ENCODE measurements around the gene ABO.
"Not testable (repeated sequence)": the region's sequence is repeated elsewhere in the genome, so short reads cannot be mapped to it uniquely, and the experiment has no call there.

ABO gene

GRCh38 chr9:133255371-133256135 is 19.4 kb downstream of the ABO start:
- DNase-seq (ENCODE audit: low read depth), result no peak
- TF ChIP-seq CTCF (IDR thresholded peaks at IDR 0.05; ENCODE audit: control insufficient read depth, extremely low read depth, insufficient read depth), result no peak
- H3K4me3 ChIP-seq (ENCODE audit: low read depth, low read length), result no peak overlapping the region

GRCh38 chr9:133254471-133254870 is 20.5 kb downstream of the ABO start:
- no peak for DNase-seq (ENCODE audit: low read depth)
- TF ChIP-seq CTCF (IDR thresholded peaks at IDR 0.05; ENCODE audit: control insufficient read depth, extremely low read depth, insufficient read depth), result no peak
- no peak overlapping the region for H3K4me3 ChIP-seq (ENCODE audit: low read depth, low read length)

- TF ChIP-seq CTCF (IDR thresholded peaks at IDR 0.05; ENCODE audit: control insufficient read depth, extremely low read depth, insufficient read depth), result no peak
- no peak overlapping the region for H3K4me3 ChIP-seq (ENCODE audit: low read depth, low read length)
- DNase-seq (ENCODE audit: low read depth), result no peak
Measured at GRCh38 chr9:133253268-133253667, 21.7 kb downstream of the ABO start.

GRCh38 chr9:133252301-133253020 is 22.5 kb downstream of the ABO start:
- no peak for DNase-seq (ENCODE audit: low read depth)
- TF ChIP-seq CTCF (IDR thresholded peaks at IDR 0.05; ENCODE audit: control insufficient read depth, extremely low read depth, insufficient read depth), result no peak
- H3K4me3 ChIP-seq (ENCODE audit: low read depth, low read length), result no peak overlapping the region

GRCh38 chr9:133251773-133252172 is 23.2 kb downstream of the ABO start:
- DNase-seq (ENCODE audit: low read depth), result no peak
- H3K4me3 ChIP-seq (ENCODE audit: low read depth, low read length), result no peak overlapping the region
- TF ChIP-seq CTCF (IDR thresholded peaks at IDR 0.05; ENCODE audit: control insufficient read depth, extremely low read depth, insufficient read depth), result no peak

GRCh38 chr9:133251221-133251620 is 23.8 kb downstream of the ABO start:
- not testable (repeated sequence) for DNase-seq (ENCODE audit: low read depth); H3K4me3 ChIP-seq (ENCODE audit: low read depth, low read length)

- no peak for TF ChIP-seq CTCF (IDR thresholded peaks at IDR 0.05; ENCODE audit: control insufficient read depth, extremely low read depth, insufficient read depth)
- DNase-seq (ENCODE audit: low read depth), result peak; percentile 7
- no peak overlapping the region for H3K4me3 ChIP-seq (ENCODE audit: low read depth, low read length)
Measured at GRCh38 chr9:133250741-133251170, 24.2 kb downstream of the ABO start.
